ENCODE data around the gene STXBP6.

Gene STXBP6

DNA sequence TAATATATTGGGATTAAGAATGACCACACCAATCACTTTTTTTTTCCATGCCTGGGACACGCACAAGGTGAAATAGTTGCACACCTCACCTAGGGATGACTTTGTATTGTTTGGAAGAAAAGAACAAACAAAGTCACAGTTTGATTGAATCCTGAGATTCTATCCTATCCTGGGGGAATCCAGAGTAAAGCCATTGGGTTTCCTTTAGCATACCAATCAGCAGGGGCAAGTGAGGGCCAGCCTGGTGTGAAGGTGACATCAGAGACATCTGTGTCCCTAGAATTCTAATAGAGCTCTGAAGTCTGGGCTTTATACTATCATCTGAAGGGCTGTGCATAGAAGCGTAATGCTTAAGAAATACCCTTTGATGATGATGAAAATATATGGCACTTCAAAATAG, 199.9 kb downstream of the STXBP6 start:
- no peak for TF ChIP-seq CTCF (IDR thresholded peaks at IDR 0.05; ENCODE audit: control insufficient read depth, insufficient read depth, low read depth, low read length, missing control alignments)
- H3K4me3 ChIP-seq (ENCODE audit: control insufficient read depth, low read depth, low read length): no peak overlapping the region
- no peak for DNase-seq (ENCODE audit: low read depth)

GRCh38 chr14:24849471-24849870, 200.5 kb downstream of the STXBP6 start:
- DNase-seq (ENCODE audit: low read depth): no peak
- H3K4me3 ChIP-seq (ENCODE audit: control insufficient read depth, low read depth, low read length): no peak overlapping the region
- TF ChIP-seq CTCF (IDR thresholded peaks at IDR 0.05; ENCODE audit: control insufficient read depth, insufficient read depth, low read depth, low read length, missing control alignments): no peak

DNA sequence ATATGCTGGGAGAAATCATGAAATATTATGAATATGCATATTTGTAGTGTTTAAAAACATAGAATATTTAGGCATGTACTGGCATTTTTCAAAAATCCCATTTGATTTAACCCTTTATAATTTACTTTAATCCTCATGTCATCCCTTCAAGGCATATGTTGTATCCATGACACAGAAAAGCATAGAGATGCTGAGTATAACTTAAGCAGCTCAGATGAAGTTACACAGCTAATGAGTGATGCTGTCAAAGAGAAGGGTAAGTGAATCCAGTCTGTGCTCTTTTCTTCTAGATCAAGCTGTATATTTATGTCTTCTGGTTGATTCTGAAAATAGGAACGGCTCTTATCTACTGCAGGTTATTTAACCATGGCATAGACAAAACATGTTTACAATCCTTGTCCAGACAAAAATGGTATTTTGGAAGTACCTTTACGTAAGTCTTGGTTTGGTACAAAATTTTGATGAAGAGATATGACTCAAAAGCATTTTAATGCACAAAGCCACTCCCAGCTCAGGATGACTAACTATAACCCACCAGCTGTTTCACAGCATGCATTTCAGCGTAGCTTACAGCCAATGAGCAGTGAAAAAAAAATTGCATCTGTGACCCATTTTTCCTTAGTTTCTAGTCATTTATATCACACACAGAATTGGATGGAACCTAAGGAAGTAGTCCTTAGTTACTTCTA, 201.7 kb downstream of the STXBP6 start:
- peak; percentile 24 for DNase-seq (ENCODE audit: low read depth)
- TF ChIP-seq CTCF (IDR thresholded peaks at IDR 0.05; ENCODE audit: control insufficient read depth, insufficient read depth, low read depth, low read length, missing control alignments): no peak
- no peak overlapping the region for H3K4me3 ChIP-seq (ENCODE audit: control insufficient read depth, low read depth, low read length)

DNA sequence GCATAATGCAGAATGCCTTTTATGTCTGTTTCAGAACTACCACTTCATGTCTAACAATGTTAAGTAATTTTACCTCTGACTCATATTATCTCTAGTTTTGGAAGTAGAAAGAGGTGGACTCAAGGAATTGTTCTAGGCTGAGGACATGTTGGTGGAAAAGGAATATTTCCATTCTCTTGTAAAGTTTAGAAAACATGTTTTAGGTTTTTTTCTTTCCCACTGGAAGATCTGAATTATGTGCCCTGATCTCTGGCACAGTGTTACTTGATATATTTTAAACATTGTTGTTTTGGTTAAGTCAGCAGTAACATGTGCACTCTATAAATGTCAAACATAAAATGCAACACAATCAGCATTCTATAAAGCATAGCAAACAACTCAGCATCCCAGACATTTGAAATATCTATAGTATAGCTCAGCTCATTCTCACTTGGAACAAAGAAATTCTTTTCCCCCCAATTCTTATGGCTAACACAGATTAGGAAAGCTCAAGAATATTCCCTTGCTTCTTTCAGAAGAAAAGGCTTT, 202.3 kb downstream of the STXBP6 start:
- no peak overlapping the region for H3K4me3 ChIP-seq (ENCODE audit: control insufficient read depth, low read depth, low read length)
- no peak for TF ChIP-seq CTCF (IDR thresholded peaks at IDR 0.05; ENCODE audit: control insufficient read depth, insufficient read depth, low read depth, low read length, missing control alignments)
- DNase-seq (ENCODE audit: low read depth): no peak

- no peak overlapping the region for H3K4me3 ChIP-seq (ENCODE audit: control insufficient read depth, low read depth, low read length)
- no peak for TF ChIP-seq CTCF (IDR thresholded peaks at IDR 0.05; ENCODE audit: control insufficient read depth, insufficient read depth, low read depth, low read length, missing control alignments)
- no peak for DNase-seq (ENCODE audit: low read depth)
These were observed 203.7 kb downstream of the STXBP6 start for GRCh38 chr14:24846261-24846660.

GRCh38 chr14:24845851-24846250, 204.1 kb downstream of the STXBP6 start:
- H3K4me3 ChIP-seq (ENCODE audit: control insufficient read depth, low read depth, low read length): no peak overlapping the region
- DNase-seq (ENCODE audit: low read depth): no peak
- no peak for TF ChIP-seq CTCF (IDR thresholded peaks at IDR 0.05; ENCODE audit: control insufficient read depth, insufficient read depth, low read depth, low read length, missing control alignments)
